Measurements from ENCODE around the gene NOVA1.

NOVA1 gene

GRCh38 chr14:26621364-26621763 is 23.5 kb upstream of the NOVA1 start:
- DNase-seq (ENCODE audit: low read depth), result peak; percentile 40
- no peak for TF ChIP-seq CTCF (conservative IDR thresholded peaks at IDR 0.05; ENCODE audit: control insufficient read depth, insufficient read depth, low read depth, low read length)

GRCh38 chr14:26611259-26611658 is 13.4 kb upstream of the NOVA1 start:
- no peak for DNase-seq (ENCODE audit: low read depth)
- TF ChIP-seq CTCF (conservative IDR thresholded peaks at IDR 0.05; ENCODE audit: control insufficient read depth, insufficient read depth, low read depth, low read length), result no peak
- H3K4me3 ChIP-seq (ENCODE audit: control insufficient read depth, low read depth, low read length), result no peak overlapping the region

More at GRCh38 chr14:26621364-26621763, 23.5 kb upstream of the NOVA1 start:
- no peak overlapping the region for H3K4me3 ChIP-seq (ENCODE audit: control insufficient read depth, low read depth, low read length)

- no peak for TF ChIP-seq CTCF (conservative IDR thresholded peaks at IDR 0.05; ENCODE audit: control insufficient read depth, insufficient read depth, low read depth, low read length)
- no peak overlapping the region for H3K4me3 ChIP-seq (ENCODE audit: control insufficient read depth, low read depth, low read length)
- DNase-seq (ENCODE audit: low read depth), result peak; percentile 55
Measured at GRCh38 chr14:26606729-26607312, 9.0 kb upstream of the NOVA1 start.

GRCh38 chr14:26605602-26606001 is 7.8 kb upstream of the NOVA1 start:
- TF ChIP-seq CTCF (conservative IDR thresholded peaks at IDR 0.05; ENCODE audit: control insufficient read depth, insufficient read depth, low read depth, low read length), result no peak
- DNase-seq (ENCODE audit: low read depth), result no peak
- H3K4me3 ChIP-seq (ENCODE audit: control insufficient read depth, low read depth, low read length), result no peak overlapping the region

- no peak for DNase-seq (ENCODE audit: low read depth)
- TF ChIP-seq CTCF (conservative IDR thresholded peaks at IDR 0.05; ENCODE audit: control insufficient read depth, insufficient read depth, low read depth, low read length), result no peak
- H3K4me3 ChIP-seq (ENCODE audit: control insufficient read depth, low read depth, low read length), result no peak overlapping the region
Measured at GRCh38 chr14:26602902-26603301, 5.1 kb upstream of the NOVA1 start.

GRCh38 chr14:26601856-26602255 is 4.0 kb upstream of the NOVA1 start:
- DNase-seq (ENCODE audit: low read depth), result no peak
- H3K4me3 ChIP-seq (ENCODE audit: control insufficient read depth, low read depth, low read length), result no peak overlapping the region
- no peak for TF ChIP-seq CTCF (conservative IDR thresholded peaks at IDR 0.05; ENCODE audit: control insufficient read depth, insufficient read depth, low read depth, low read length)

- no peak for DNase-seq (ENCODE audit: low read depth)
- no peak for TF ChIP-seq CTCF (conservative IDR thresholded peaks at IDR 0.05; ENCODE audit: control insufficient read depth, insufficient read depth, low read depth, low read length)
- peak overlapping the region; percentile 73 for H3K4me3 ChIP-seq (ENCODE audit: control insufficient read depth, low read depth, low read length)
Measured at GRCh38 chr14:26599291-26599690, 1.5 kb upstream of the NOVA1 start.
